Thyroid gland (tissue), 4 donors: Measurements from ENCODE around the gene PARD3.

Source experiments
- POLR2A ChIP-seq, 2 donors: fragments of 450-650 bp; IDR thresholded peaks; one replicate each; pipeline ENCODE4 v1.6.1; 2017; ENCODE audit warnings: antibody characterized with exemption in 2 of 2, mild to moderate bottlenecking in 2 of 2, moderate library complexity in 1 of 2
- TF ChIP-seq, protein P1 (sequence below), 6 experiments: fragments of 200-600 bp in 3 of 6; fragments of 450-650 bp in 3 of 6; sonication (generic) in 3 of 6; IDR thresholded peaks; one replicate each; pipeline ENCODE4 v1.5.1; 2016 to 2019; ENCODE audit warnings: antibody characterized with exemption in 6 of 6, mild to moderate bottlenecking in 2 of 6, inconsistent platforms in 1 of 6, moderate library complexity in 1 of 6

- TF ChIP-seq, protein P1, sequence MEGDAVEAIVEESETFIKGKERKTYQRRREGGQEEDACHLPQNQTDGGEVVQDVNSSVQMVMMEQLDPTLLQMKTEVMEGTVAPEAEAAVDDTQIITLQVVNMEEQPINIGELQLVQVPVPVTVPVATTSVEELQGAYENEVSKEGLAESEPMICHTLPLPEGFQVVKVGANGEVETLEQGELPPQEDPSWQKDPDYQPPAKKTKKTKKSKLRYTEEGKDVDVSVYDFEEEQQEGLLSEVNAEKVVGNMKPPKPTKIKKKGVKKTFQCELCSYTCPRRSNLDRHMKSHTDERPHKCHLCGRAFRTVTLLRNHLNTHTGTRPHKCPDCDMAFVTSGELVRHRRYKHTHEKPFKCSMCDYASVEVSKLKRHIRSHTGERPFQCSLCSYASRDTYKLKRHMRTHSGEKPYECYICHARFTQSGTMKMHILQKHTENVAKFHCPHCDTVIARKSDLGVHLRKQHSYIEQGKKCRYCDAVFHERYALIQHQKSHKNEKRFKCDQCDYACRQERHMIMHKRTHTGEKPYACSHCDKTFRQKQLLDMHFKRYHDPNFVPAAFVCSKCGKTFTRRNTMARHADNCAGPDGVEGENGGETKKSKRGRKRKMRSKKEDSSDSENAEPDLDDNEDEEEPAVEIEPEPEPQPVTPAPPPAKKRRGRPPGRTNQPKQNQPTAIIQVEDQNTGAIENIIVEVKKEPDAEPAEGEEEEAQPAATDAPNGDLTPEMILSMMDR (IDR thresholded peaks at IDR 0.05) = peak; percentile 26 to 84 (median 72)
- no peak for TF ChIP-seq POLR2A (IDR thresholded peaks at IDR 0.05)
Observed at GRCh38 chr10:34655286-34656170, 159.6 kb downstream of the PARD3 start.
